Neural progenitor cell (in vitro differentiated cells): ENCODE data around the gene TRAF2. TPM values are rescaled to one million over a fixed set of nuclear protein-coding genes. Genes with fewer than 3 reads are reported as not detected.
A peak's percentile ranks its signal among the peaks of the same experiment; 100 is the strongest.
"Not testable (repeated sequence)": the region's sequence is repeated elsewhere in the genome, so short reads cannot be mapped to it uniquely, and the experiment has no call there.

Experiments used
- DNase-seq: peaks from one replicate; pipeline ENCODE4 v3.0.0-alpha.2; 2016; ENCODE audit warnings: low spot score
- H2AFZ ChIP-seq: fragments of 200-600 bp; sonication (generic); replicated peaks from 2 replicates; pipeline ENCODE4 v1.6.1; 2016; ENCODE audit warnings: antibody characterized with exemption
- H3F3A ChIP-seq: fragments of 200-600 bp; sonication (generic); 2 replicates; pipeline ENCODE4 v1.6.1; 2016; ENCODE audit warnings: antibody characterized with exemption, low read depth
- H3K27ac ChIP-seq: fragments of 200-600 bp; sonication (generic); 2 replicates; pipeline ENCODE4 v1.5.1; 2016; ENCODE audit warnings: mild to moderate bottlenecking
- H3K27me3 ChIP-seq: fragments of 200-600 bp; sonication (generic); 2 replicates; pipeline ENCODE4 v1.6.1; 2016; ENCODE audit warnings: mild to moderate bottlenecking, moderate library complexity
- H3K36me3 ChIP-seq: fragments of 200-600 bp; sonication (generic); 2 replicates; pipeline ENCODE4 v1.5.1; 2016
- H3K4me1 ChIP-seq: fragments of 200-600 bp; sonication (generic); 2 replicates; pipeline ENCODE4 v1.6.1; 2016; ENCODE audit warnings: mixed run types
- H3K4me2 ChIP-seq: fragments of 200-600 bp; sonication (generic); 2 replicates; pipeline ENCODE4 v1.6.1; 2016
- H3K4me3 ChIP-seq: fragments of 200-600 bp; sonication (generic); 2 replicates; pipeline ENCODE4 v1.5.1; 2016
- H3K79me2 ChIP-seq: fragments of 200-600 bp; sonication (generic); 2 replicates; pipeline ENCODE4 v1.6.1; 2016; ENCODE audit warnings: low read depth
- H3K9ac ChIP-seq: fragments of 200-600 bp; sonication (generic); 2 replicates; pipeline ENCODE4 v1.6.1; 2016
- H3K9me3 ChIP-seq: fragments of 200-600 bp; sonication (generic); 2 replicates; pipeline ENCODE4 v1.5.1; 2016; ENCODE audit warnings: low read depth
- H4K20me1 ChIP-seq: fragments of 200-600 bp; sonication (generic); 2 replicates; pipeline ENCODE4 v1.6.1; 2016; ENCODE audit warnings: low read depth
- H3K27ac Mint-ChIP-seq: 3 replicates; pipeline ENCODE4 v1.8.0; 2021; ENCODE audit warnings: mixed read lengths
- H3K27me3 Mint-ChIP-seq: 2 replicates; pipeline ENCODE4 v1.8.0; 2022; ENCODE audit warnings: low read depth, mild to moderate bottlenecking, inconsistent platforms, moderate library complexity, mixed read lengths; ENCODE audit not compliant: insufficient read depth
- H3K36me3 Mint-ChIP-seq: 3 replicates; pipeline ENCODE4 v1.8.0; 2021; ENCODE audit warnings: mixed read lengths
- H3K4me1 Mint-ChIP-seq: 3 replicates; pipeline ENCODE4 v1.8.0; 2021; ENCODE audit warnings: mixed read lengths
- H3K4me3 Mint-ChIP-seq: 3 replicates; pipeline ENCODE4 v1.8.0; 2021; ENCODE audit warnings: mild to moderate bottlenecking, moderate library complexity, mixed read lengths
- H3K9me3 Mint-ChIP-seq: 3 replicates; pipeline ENCODE4 v1.8.0; 2020; ENCODE audit warnings: mixed read lengths
- EZH2 ChIP-seq: fragments of 200-600 bp; sonication (generic); IDR thresholded peaks from 2 replicates; pipeline ENCODE4 v1.6.1; 2017; ENCODE audit warnings: antibody characterized with exemption, mild to moderate bottlenecking, moderate library complexity
- EZH2phosphoT487 ChIP-seq: fragments of 200-600 bp; sonication (generic); IDR thresholded peaks from 2 replicates; pipeline ENCODE4 v1.6.1; 2017; ENCODE audit warnings: antibody characterized with exemption
- total RNA-seq: library from RNA; depleted of rRNA; stranded (reverse); fragments of >200 nt; gene quantifications from 2 replicates; pipeline ENCODE4 v1.2.3, GENCODE V29; 2015; ENCODE audit warnings: low replicate concordance
- TF ChIP-seq, protein P1 (sequence below): fragments of 200-600 bp; sonication (generic); IDR thresholded peaks from 2 replicates; pipeline ENCODE4 v1.5.1; 2017; ENCODE audit warnings: antibody characterized with exemption, mild to moderate bottlenecking

The TRAF2 gene
- total RNA-seq, 1 donor from 2014 or later = 16.1 TPM

DNA sequence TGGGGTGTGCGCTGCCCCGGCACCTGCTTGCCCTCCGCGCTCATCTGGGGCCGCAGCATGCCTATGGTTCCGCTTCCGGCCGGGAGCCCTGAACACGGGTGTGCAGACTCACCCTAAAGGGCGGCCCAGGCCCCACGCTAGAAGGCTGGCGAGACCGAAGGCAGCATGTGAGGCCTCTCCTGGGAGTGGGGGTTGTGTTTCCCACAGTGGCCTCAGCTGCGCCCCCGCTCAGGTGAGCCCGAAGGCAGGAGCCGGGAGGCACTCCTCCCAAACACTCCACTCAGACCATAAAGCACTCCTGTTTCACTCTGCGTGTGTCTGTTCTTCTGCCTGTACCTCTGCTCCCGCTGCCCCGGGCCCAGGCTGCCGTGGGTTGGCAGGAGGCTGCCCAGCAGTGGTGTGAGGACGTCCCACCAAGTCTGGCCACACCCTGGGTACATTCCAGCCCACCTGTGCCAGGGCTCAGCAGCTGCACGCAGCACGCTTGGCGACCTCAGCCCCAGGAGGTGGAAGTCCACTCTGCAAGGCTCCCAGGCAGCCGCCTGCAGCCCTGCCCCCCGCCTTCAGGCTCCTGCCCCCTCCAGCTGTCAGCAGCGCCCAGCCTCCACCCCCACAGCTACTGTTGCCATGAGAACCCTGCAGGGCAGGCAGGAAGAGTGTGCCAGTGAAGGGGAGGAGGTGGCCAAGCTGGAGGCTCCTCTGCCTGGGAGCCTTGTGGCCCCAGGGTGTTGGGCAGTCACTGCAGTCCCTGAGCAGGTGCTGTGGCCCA lies 45.3 kb upstream of the TRAF2 start:
- no peak overlapping the region for H3K9ac ChIP-seq
- Mint-ChIP-seq H3K36me3 (no peaks in the 10 kb centered on the region), H3K9me3 (no peaks in the 10 kb centered on the region), H3K4me3 (no peak overlapping the region), H3K27me3 (peaks cover 15% of the 10 kb centered on the region), H3K27ac (peak overlapping the region; percentile 46), H3K4me1 (peaks cover 23% of the 10 kb centered on the region)
- H3K79me2 ChIP-seq = no peaks in the 10 kb centered on the region
- H2AFZ ChIP-seq = no peak overlapping the region
- H3K4me2 ChIP-seq = peak overlapping the region; percentile 14
- H3K4me1 ChIP-seq = peaks cover 23% of the 10 kb centered on the region
- H3F3A ChIP-seq = peaks cover 28% of the 10 kb centered on the region
- no peaks in the 10 kb centered on the region for H3K9me3 ChIP-seq
- peaks cover 9% of the 10 kb centered on the region for H3K27me3 ChIP-seq
- no peak overlapping the region for H3K4me3 ChIP-seq
- H3K27ac ChIP-seq = peak overlapping the region; percentile 74
- H4K20me1 ChIP-seq = peaks cover 40% of the 10 kb centered on the region
- peak; percentile 51 for DNase-seq
- TF ChIP-seq, protein P1, sequence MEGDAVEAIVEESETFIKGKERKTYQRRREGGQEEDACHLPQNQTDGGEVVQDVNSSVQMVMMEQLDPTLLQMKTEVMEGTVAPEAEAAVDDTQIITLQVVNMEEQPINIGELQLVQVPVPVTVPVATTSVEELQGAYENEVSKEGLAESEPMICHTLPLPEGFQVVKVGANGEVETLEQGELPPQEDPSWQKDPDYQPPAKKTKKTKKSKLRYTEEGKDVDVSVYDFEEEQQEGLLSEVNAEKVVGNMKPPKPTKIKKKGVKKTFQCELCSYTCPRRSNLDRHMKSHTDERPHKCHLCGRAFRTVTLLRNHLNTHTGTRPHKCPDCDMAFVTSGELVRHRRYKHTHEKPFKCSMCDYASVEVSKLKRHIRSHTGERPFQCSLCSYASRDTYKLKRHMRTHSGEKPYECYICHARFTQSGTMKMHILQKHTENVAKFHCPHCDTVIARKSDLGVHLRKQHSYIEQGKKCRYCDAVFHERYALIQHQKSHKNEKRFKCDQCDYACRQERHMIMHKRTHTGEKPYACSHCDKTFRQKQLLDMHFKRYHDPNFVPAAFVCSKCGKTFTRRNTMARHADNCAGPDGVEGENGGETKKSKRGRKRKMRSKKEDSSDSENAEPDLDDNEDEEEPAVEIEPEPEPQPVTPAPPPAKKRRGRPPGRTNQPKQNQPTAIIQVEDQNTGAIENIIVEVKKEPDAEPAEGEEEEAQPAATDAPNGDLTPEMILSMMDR = no peak
- TF ChIP-seq EZH2 (no peak), EZH2phosphoT487 (no peak)
- no peaks in the 10 kb centered on the region for H3K36me3 ChIP-seq

DNA sequence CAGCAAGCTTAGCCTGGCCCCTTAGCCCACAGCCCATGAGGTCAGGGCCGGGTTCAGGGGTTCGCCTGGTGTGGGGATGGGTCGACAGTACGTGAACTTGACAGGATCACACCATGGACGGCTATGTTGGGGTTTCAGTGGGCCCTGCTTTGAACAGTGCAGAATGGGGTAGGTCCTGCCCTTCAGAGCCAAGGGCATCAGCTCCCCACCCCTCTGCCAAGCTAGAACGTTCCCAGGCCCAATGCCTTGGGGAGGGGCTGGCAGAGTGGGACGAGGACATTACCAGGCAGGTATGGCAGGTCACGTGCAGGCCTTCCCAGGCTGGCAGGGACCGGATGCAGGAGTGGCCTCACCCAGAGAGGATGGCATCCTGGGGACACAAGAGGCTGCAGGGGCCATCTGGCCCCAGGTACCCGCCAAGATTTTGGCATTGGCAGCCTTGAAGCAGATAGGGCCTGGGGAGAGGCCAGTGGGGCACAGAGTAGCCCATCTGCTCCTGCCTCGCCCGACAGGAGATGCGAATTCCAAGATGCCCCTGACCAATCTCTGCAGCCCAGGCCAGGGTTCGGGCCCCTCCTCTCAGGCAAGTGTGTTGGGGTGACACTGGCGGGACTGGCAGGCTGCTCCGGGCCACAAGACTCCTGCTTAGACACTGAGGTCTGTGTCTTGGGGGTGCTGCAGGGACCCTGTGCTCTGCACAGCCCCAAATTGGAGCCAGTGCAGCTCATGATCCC lies 44.5 kb upstream of the TRAF2 start:
- not testable (repeated sequence) for H3K9me3 ChIP-seq, H2AFZ ChIP-seq, H3K36me3 Mint-ChIP-seq, H3K4me3 ChIP-seq, H3K27ac ChIP-seq, H3K79me2 ChIP-seq, H3K9me3 Mint-ChIP-seq, H3K36me3 ChIP-seq, H3K27ac Mint-ChIP-seq, H3K9ac ChIP-seq, DNase-seq
- H3K4me1 Mint-ChIP-seq = peaks cover 23% of the 10 kb centered on the region
- Histone ChIP-seq H3F3A (peaks cover 26% of the 10 kb centered on the region), H3K4me1 (peaks cover 23% of the 10 kb centered on the region), H3K4me2 (peak overlapping the region; percentile 64), H4K20me1 (peaks cover 40% of the 10 kb centered on the region), H3K27me3 (peaks cover 16% of the 10 kb centered on the region)
- H3K4me3 Mint-ChIP-seq = peak overlapping the region; percentile 78
- H3K27me3 Mint-ChIP-seq = peaks cover 17% of the 10 kb centered on the region

DNA sequence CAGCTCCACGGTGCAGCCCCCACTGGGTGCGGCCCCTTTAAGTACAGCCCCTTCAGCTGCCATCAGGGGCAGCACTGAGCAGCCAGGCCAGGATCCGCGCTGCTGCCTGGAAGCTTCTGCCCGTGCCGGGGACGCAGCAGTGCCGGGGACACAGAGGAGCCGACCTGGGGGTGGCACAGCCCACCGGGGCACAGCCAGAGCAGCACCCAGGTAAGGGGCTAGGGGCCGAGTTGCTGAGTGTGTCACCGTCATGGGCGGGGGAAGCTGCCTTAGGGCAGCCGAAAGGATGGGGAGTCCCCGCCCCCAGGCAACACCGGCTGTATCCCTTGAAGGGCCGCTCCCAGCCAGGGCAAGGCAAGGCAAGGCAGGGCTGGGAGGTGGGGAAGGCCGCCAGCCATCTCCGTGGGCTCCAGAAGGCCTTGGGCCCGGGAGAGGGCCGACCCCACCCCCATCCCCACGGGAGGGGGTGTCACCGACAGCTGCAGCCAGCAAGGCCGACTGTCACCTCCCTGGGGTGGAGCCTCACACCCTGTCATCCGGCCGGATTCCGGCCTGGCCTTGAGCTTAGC lies 43.9 kb upstream of the TRAF2 start, which contains the start of gene AJM1:
TSS of gene AJM1 (plus strand) at position 99 of the 569 bp plus-strand sequence. CDS start 1,937 bp downstream, outside the sequence.
- H3K4me3 ChIP-seq, H2AFZ ChIP-seq, H3K79me2 ChIP-seq, H3K27ac ChIP-seq, H3K36me3 Mint-ChIP-seq, H3K27ac Mint-ChIP-seq, H3K36me3 ChIP-seq, H3K9ac ChIP-seq, H3K9me3 ChIP-seq, H3K9me3 Mint-ChIP-seq: not testable (repeated sequence)
- peak; percentile 87 for DNase-seq
- Mint-ChIP-seq H3K4me1 (peaks cover 23% of the 10 kb centered on the region), H3K4me3 (peak within 1 kb of the TSS; percentile 78), H3K27me3 (peaks cover 18% of the 10 kb centered on the region)
- Histone ChIP-seq H3K27me3 (peaks cover 20% of the 10 kb centered on the region), H3K4me2 (peak within 1 kb of the TSS; percentile 64), H4K20me1 (peaks cover 40% of the 10 kb centered on the region), H3K4me1 (peaks cover 23% of the 10 kb centered on the region), H3F3A (peaks cover 28% of the 10 kb centered on the region)
- TF ChIP-seq, protein P1 = peak; percentile 80

DNA sequence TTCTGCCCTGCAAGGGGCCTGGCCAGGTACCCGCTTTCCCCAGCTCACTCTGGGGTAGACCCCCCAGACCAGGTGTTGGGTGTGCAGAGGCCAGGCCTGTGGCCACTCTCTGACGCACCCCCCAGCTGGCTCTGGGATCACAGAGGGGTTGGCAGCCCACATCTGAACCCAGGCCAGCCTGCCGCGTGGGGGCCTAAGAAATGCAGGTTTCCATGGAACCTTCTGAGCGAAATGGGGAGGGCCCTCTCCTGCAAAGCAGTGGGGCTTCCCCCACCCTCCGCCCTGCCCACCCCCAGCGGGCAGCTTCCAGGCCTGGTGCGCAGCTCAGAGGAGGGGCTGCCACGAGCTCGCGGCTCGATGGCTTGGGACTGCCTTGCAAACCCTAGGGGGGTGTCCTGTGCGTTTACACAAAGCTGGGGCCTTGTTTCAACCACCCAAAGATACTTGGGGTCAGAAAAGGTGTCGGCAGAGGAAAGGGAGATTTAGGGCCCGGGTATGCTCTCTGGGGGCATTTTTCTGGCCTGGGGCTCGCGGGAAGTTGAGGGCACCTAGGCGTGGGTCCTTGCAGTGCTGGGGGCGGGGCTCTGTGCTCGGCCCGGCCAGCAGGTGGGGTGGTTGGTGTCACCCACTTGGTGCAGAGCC lies 43.0 kb upstream of the TRAF2 start:
- H3K27ac ChIP-seq, H3K27ac Mint-ChIP-seq, DNase-seq, H3K36me3 ChIP-seq, H3K79me2 ChIP-seq, H2AFZ ChIP-seq, H3K4me3 ChIP-seq, H3K9ac ChIP-seq, H3K36me3 Mint-ChIP-seq, H3K9me3 Mint-ChIP-seq, H3K4me2 ChIP-seq, H3K9me3 ChIP-seq: not testable (repeated sequence)
- peaks cover 20% of the 10 kb centered on the region for H3K27me3 ChIP-seq
- peaks cover 23% of the 10 kb centered on the region for H3K4me1 ChIP-seq
- H3K27me3 Mint-ChIP-seq = peaks cover 23% of the 10 kb centered on the region
- H3K4me3 Mint-ChIP-seq = peak overlapping the region; percentile 27
- peaks cover 40% of the 10 kb centered on the region for H4K20me1 ChIP-seq
- H3K4me1 Mint-ChIP-seq = peaks cover 23% of the 10 kb centered on the region
- H3F3A ChIP-seq = peaks cover 36% of the 10 kb centered on the region
